ENCODE measurements around the gene CPNE4. TPM values are rescaled to one million over a fixed set of nuclear protein-coding genes. Genes with fewer than 3 reads are reported as not detected.
A peak's percentile ranks its signal among the peaks of the same experiment; 100 is the strongest.

CPNE4 gene
- total RNA-seq, 1 donor from 2014 or later: 0.83 TPM

DNA sequence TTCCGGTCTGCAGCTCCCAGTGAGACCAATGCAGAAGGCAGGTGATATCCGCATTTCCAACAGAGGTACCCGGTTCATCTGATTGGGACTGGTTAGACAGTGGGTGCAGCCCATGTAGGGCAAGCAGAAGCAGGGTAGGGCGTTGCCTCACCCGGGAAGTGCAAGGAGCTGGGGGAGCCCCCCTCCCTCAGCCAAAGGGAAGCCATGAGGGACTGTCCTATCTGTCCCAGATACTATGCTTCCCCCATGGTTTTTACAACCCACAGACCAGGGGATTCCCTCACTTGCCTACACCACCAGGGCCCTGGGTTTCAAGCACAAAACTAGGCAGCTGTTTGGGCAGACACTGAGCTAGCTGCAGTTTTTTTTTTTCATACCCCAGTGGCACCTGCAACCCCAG lies 71.8 kb downstream of the CPNE4 start:
- ATAC-seq (peak in 1 of 2 donors; percentile 25), DNase-seq (no peak)
- Histone ChIP-seq H3K4me1 (no peaks in the 10 kb centered on the region), H3K27me3 (ENCODE audit: low read depth) (no peaks in the 10 kb centered on the region), H3K27ac (no peak overlapping the region), H3K4me3 (no peak overlapping the region), H3K9me3 (no peaks in the 10 kb centered on the region), H3K36me3 (no peaks in the 10 kb centered on the region)
- no peak for TF ChIP-seq CTCF (IDR thresholded peaks at IDR 0.05)
- intact Hi-C loops (cut with DNase I): no loop called here

GRCh38 chr3:131960324-131960723 lies 74.5 kb downstream of the CPNE4 start:
- H3K27me3 ChIP-seq (ENCODE audit: low read depth): no peaks in the 10 kb centered on the region
- ATAC-seq (peak; percentile 54 to 72), DNase-seq (no peak)
- TF ChIP-seq CTCF (IDR thresholded peaks at IDR 0.05): no peak
- H3K36me3 ChIP-seq: no peaks in the 10 kb centered on the region
- no peak overlapping the region for H3K27ac ChIP-seq
- H3K9me3 ChIP-seq: no peaks in the 10 kb centered on the region
- intact Hi-C loops (cut with DNase I): no loop called here
- H3K4me3 ChIP-seq: no peak overlapping the region
- no peaks in the 10 kb centered on the region for H3K4me1 ChIP-seq

GRCh38 chr3:131957980-131958379 lies 76.8 kb downstream of the CPNE4 start:
- TF ChIP-seq CTCF (IDR thresholded peaks at IDR 0.05): no peak
- H3K4me1 ChIP-seq: no peaks in the 10 kb centered on the region
- H3K27ac ChIP-seq: no peak overlapping the region
- no peak overlapping the region for H3K4me3 ChIP-seq
- intact Hi-C loops (cut with DNase I): no loop called here
- ATAC-seq (no peak), DNase-seq (no peak)
- no peaks in the 10 kb centered on the region for H3K9me3 ChIP-seq
- H3K27me3 ChIP-seq (ENCODE audit: low read depth): no peaks in the 10 kb centered on the region
- no peaks in the 10 kb centered on the region for H3K36me3 ChIP-seq

- no peaks in the 10 kb centered on the region for H3K36me3 ChIP-seq
- H3K4me1 ChIP-seq: no peaks in the 10 kb centered on the region
- intact Hi-C loops (cut with DNase I): no loop called here
- H3K27me3 ChIP-seq (ENCODE audit: low read depth): no peaks in the 10 kb centered on the region
- no peak for ATAC-seq
- H3K27ac ChIP-seq: no peak overlapping the region
- H3K9me3 ChIP-seq: no peaks in the 10 kb centered on the region
- DNase-seq: no peak
- no peak overlapping the region for H3K4me3 ChIP-seq
- TF ChIP-seq CTCF (IDR thresholded peaks at IDR 0.05): no peak
Measured at GRCh38 chr3:131957511-131957910, 77.3 kb downstream of the CPNE4 start.

DNA sequence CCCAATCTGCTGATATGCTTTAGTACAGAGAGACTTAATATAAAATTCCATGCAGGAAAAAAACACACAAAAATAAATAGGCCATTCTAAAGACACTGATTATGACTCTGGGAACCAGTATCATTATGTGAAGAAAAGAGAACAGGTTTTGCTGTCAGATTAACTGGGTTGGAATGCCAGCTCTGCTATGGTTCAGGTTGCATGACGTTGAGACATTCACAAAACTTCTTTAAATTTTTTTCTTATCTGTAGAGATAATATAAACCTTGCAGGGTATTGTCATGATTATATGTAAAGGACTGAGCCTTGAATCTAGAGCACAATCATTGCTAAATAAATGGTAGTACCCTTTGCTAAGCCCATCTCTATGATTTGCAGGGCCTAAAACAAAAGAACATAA lies 86.0 kb downstream of the CPNE4 start:
- no peaks in the 10 kb centered on the region for H3K36me3 ChIP-seq
- no peak for DNase-seq

More for the DNA sequence above, 86.0 kb downstream of the CPNE4 start:
- no peak for TF ChIP-seq CTCF (IDR thresholded peaks at IDR 0.05)
- Histone ChIP-seq H3K27me3 (ENCODE audit: low read depth) (no peaks in the 10 kb centered on the region), H3K27ac (no peak overlapping the region), H3K4me3 (no peak overlapping the region), H3K4me1 (no peaks in the 10 kb centered on the region), H3K9me3 (no peaks in the 10 kb centered on the region)
- intact Hi-C loops (cut with DNase I): no loop called here
- no peak for ATAC-seq
